ENCODE results near the gene SORT1.

SORT1 gene

DNA sequence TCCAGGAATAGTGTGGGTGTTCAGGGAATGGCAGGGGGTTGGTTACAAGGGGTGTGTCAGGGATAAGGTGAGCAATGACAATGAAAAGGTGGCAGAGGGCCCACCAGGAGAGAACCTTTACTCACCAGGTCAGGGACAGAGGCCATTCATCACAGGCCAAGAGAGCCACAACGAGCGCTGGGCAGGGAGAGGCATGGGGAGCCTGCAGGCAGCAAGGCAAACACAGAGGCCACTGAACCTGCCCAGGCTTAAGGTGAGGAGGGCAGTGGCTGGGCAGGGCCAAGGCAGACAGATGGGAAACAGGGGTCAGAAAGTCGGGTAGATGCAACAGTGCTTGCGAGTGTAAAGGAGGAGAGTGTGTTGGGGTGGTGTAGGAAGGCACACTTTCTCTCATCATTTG lies 62.6 kb downstream of the SORT1 start:
- Histone ChIP-seq H3K27me3 (ENCODE audit: low read depth, low read length) (no peaks in the 10 kb centered on the region), H3K4me3 (ENCODE audit: low read length) (no peak overlapping the region), H3K36me3 (replicated peaks; ENCODE audit: low read depth, low read length) (no peaks in the 10 kb centered on the region), H3K9me3 (ENCODE audit: insufficient read depth, low read length) (no peaks in the 10 kb centered on the region), H3K27ac (ENCODE audit: low read length) (no peak overlapping the region), H3K4me2 (ENCODE audit: low read length) (no peak overlapping the region), H3K4me1 (ENCODE audit: low read length) (no peaks in the 10 kb centered on the region), H3K9ac (ENCODE audit: low read length) (no peak overlapping the region), H2AFZ (ENCODE audit: low read depth, low read length) (no peak overlapping the region), H3K79me2 (ENCODE audit: low read length) (no peaks in the 10 kb centered on the region), H4K20me1 (ENCODE audit: insufficient read depth, low read length) (no peaks in the 10 kb centered on the region)
- TF ChIP-seq, protein P1, sequence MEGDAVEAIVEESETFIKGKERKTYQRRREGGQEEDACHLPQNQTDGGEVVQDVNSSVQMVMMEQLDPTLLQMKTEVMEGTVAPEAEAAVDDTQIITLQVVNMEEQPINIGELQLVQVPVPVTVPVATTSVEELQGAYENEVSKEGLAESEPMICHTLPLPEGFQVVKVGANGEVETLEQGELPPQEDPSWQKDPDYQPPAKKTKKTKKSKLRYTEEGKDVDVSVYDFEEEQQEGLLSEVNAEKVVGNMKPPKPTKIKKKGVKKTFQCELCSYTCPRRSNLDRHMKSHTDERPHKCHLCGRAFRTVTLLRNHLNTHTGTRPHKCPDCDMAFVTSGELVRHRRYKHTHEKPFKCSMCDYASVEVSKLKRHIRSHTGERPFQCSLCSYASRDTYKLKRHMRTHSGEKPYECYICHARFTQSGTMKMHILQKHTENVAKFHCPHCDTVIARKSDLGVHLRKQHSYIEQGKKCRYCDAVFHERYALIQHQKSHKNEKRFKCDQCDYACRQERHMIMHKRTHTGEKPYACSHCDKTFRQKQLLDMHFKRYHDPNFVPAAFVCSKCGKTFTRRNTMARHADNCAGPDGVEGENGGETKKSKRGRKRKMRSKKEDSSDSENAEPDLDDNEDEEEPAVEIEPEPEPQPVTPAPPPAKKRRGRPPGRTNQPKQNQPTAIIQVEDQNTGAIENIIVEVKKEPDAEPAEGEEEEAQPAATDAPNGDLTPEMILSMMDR (IDR thresholded peaks at IDR 0.05; ENCODE audit: low read depth, low read length), result no peak
- no peak for TF ChIP-seq EZH2phosphoT487 (IDR thresholded peaks at IDR 0.05; ENCODE audit: low read depth)

DNA sequence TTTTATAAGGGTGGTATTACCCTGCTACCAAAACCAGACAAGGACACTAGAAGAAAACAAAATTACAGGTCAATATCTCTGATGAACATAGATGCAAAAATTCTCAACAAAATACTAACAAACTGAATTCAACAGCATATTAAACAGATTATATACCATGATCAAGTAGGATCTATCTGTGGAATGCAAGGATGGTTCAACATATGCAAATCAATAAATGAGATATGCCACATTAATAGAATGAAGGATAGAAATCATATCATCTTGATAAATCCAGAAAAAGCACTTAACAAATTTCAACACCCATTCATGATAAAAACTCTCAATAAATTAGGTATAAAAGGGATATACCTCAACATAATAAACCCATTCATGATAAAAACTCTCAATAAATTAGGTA lies 66.6 kb downstream of the SORT1 start:
- no peak for TF ChIP-seq EZH2phosphoT487 (IDR thresholded peaks at IDR 0.05; ENCODE audit: low read depth)
- TF ChIP-seq, protein P1 (IDR thresholded peaks at IDR 0.05; ENCODE audit: low read depth, low read length), result no peak
- Histone ChIP-seq H3K9ac (ENCODE audit: low read length) (no peak overlapping the region), H3K4me3 (ENCODE audit: low read length) (no peak overlapping the region), H3K79me2 (ENCODE audit: low read length) (no peaks in the 10 kb centered on the region), H3K27ac (ENCODE audit: low read length) (no peak overlapping the region), H3K36me3 (replicated peaks; ENCODE audit: low read depth, low read length) (no peaks in the 10 kb centered on the region), H4K20me1 (ENCODE audit: insufficient read depth, low read length) (no peaks in the 10 kb centered on the region), H3K27me3 (ENCODE audit: low read depth, low read length) (no peaks in the 10 kb centered on the region), H2AFZ (ENCODE audit: low read depth, low read length) (no peak overlapping the region), H3K9me3 (ENCODE audit: insufficient read depth, low read length) (no peaks in the 10 kb centered on the region), H3K4me1 (ENCODE audit: low read length) (no peaks in the 10 kb centered on the region), H3K4me2 (ENCODE audit: low read length) (no peak overlapping the region)

DNA sequence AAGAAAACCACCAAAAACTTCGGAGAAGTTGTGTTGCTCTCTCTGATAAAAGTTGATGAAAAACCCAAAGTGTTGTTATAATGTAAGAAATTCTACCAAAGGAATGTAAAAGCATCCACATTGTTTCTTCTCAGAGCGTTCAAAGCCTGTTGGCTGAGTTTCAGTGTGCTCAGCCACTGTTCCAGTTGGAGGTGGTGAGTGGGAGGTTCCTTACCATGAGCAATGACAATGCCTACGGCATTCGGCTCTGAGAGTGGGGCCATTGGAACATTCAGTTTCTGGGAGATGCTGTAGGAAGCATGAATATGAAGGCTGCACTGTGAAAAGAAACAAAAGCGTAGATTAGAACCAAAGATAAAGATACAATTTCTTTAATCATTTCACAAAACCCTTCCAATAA lies 70.4 kb downstream of the SORT1 start:
- no peaks in the 10 kb centered on the region for H3K9me3 ChIP-seq (ENCODE audit: insufficient read depth, low read length)
- no peaks in the 10 kb centered on the region for H3K79me2 ChIP-seq (ENCODE audit: low read length)
- no peak overlapping the region for H3K4me3 ChIP-seq (ENCODE audit: low read length)
- TF ChIP-seq EZH2phosphoT487 (IDR thresholded peaks at IDR 0.05; ENCODE audit: low read depth), result no peak
- TF ChIP-seq, protein P1 (IDR thresholded peaks at IDR 0.05; ENCODE audit: low read depth, low read length), result no peak
- no peaks in the 10 kb centered on the region for H3K36me3 ChIP-seq (replicated peaks; ENCODE audit: low read depth, low read length)
- no peak overlapping the region for H3K4me2 ChIP-seq (ENCODE audit: low read length)
- H3K27ac ChIP-seq (ENCODE audit: low read length), result no peak overlapping the region
- no peak overlapping the region for H2AFZ ChIP-seq (ENCODE audit: low read depth, low read length)
- no peaks in the 10 kb centered on the region for H4K20me1 ChIP-seq (ENCODE audit: insufficient read depth, low read length)
- H3K27me3 ChIP-seq (ENCODE audit: low read depth, low read length), result peaks cover 13% of the 10 kb centered on the region
- no peak overlapping the region for H3K9ac ChIP-seq (ENCODE audit: low read length)
- H3K4me1 ChIP-seq (ENCODE audit: low read length), result no peaks in the 10 kb centered on the region

DNA sequence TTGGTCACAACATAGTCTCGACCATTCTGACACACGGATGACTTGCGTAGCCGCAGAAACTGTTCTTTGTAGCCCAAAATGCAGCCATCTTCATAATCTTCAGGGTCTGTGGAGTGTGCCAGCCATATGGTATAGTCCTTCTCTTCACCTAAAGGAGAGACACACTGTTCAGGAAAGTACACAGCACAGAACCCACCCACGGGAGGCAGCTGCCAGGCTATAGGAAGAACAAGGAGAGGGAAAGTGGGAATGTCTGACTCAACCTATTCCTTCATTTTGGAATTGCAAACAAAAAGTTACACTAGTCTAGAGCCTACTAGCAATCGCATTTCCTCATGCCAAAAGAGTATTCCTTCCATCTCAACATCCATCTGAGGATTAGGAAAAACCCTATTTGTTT lies 74.7 kb downstream of the SORT1 start:
- Histone ChIP-seq H3K9me3 (ENCODE audit: insufficient read depth, low read length) (no peaks in the 10 kb centered on the region), H3K9ac (ENCODE audit: low read length) (no peak overlapping the region), H3K27ac (ENCODE audit: low read length) (no peak overlapping the region), H3K4me3 (ENCODE audit: low read length) (no peak overlapping the region), H3K27me3 (ENCODE audit: low read depth, low read length) (peaks cover 29% of the 10 kb centered on the region), H3K4me1 (ENCODE audit: low read length) (no peaks in the 10 kb centered on the region), H2AFZ (ENCODE audit: low read depth, low read length) (no peak overlapping the region), H4K20me1 (ENCODE audit: insufficient read depth, low read length) (no peaks in the 10 kb centered on the region), H3K36me3 (replicated peaks; ENCODE audit: low read depth, low read length) (no peaks in the 10 kb centered on the region), H3K79me2 (ENCODE audit: low read length) (no peaks in the 10 kb centered on the region), H3K4me2 (ENCODE audit: low read length) (no peak overlapping the region)
- TF ChIP-seq, protein P1 (IDR thresholded peaks at IDR 0.05; ENCODE audit: low read depth, low read length), result no peak
- TF ChIP-seq EZH2phosphoT487 (IDR thresholded peaks at IDR 0.05; ENCODE audit: low read depth), result no peak
